Gastroesophageal sphincter (tissue), 4 donors: Measurements from ENCODE around the gene IL1A. TPM values are rescaled to one million over a fixed set of nuclear protein-coding genes. Genes with fewer than 3 reads are reported as not detected.
A peak's percentile ranks its signal among the peaks of the same experiment; 100 is the strongest.

Experiments used
- ATAC-seq: fragments of 150-250 bp; one replicate; pipeline ENCODE4 v1.9.1; 2016; ENCODE audit warnings: mild to moderate bottlenecking, moderate library complexity
- H3K27ac ChIP-seq, 4 donors: fragments of 200-600 bp; sonication (generic) in 3 of 4; 1 replicate in 3 of 4; 2 replicates in 1 of 4; pipeline ENCODE4 v1.5.1; 2016 to 2019
- H3K27me3 ChIP-seq: fragments of 200-600 bp; sonication (generic); one replicate; pipeline ENCODE4 v1.5.1; 2019
- H3K36me3 ChIP-seq, 2 donors: fragments of 200-600 bp; sonication (generic); one replicate each; pipeline ENCODE4 v1.5.1; 2019; ENCODE audit warnings: control low read depth in 1 of 2
- H3K4me1 ChIP-seq, 3 donors: fragments of 200-600 bp; sonication (generic); 1 replicate in 2 of 3; 2 replicates in 1 of 3; pipeline ENCODE4 v1.5.1; 2016 to 2019; ENCODE audit warnings: control low read depth in 2 of 3
- H3K4me3 ChIP-seq, 2 donors: fragments of 200-600 bp; sonication (generic); one replicate each; pipeline ENCODE4 v1.5.1; 2019; ENCODE audit warnings: mild to moderate bottlenecking in 1 of 2, moderate library complexity in 1 of 2
- H3K9me3 ChIP-seq, 3 donors: fragments of 200-600 bp; sonication (generic); one replicate each; pipeline ENCODE4 v1.5.1; 2017 to 2019; ENCODE audit warnings: control low read depth in 2 of 3
- CTCF ChIP-seq, 4 experiments: fragments of 200-600 bp in 2 of 4; fragments of 450-650 bp in 2 of 4; sonication (generic) in 1 of 4; IDR thresholded peaks; one replicate each; pipeline ENCODE4 v1.5.1; 2017 to 2019; ENCODE audit warnings: antibody characterized with exemption in 4 of 4, mild to moderate bottlenecking in 2 of 4, moderate library complexity in 2 of 4
- EP300 ChIP-seq: sonication (generic); formaldehyde crosslinking; IDR thresholded peaks from one replicate; pipeline ENCODE4 v1.6.1; 2017; ENCODE audit warnings: antibody characterized with exemption, mild to moderate bottlenecking
- POLR2A ChIP-seq, 2 donors: fragments of 450-650 bp; IDR thresholded peaks; one replicate each; pipeline ENCODE4 v1.6.1; 2017; ENCODE audit warnings: antibody characterized with exemption in 2 of 2, mild to moderate bottlenecking in 2 of 2, moderate library complexity in 1 of 2
- POLR2AphosphoS5 ChIP-seq: sonication (generic); formaldehyde crosslinking; IDR thresholded peaks from one replicate; pipeline ENCODE4 v1.6.1; 2017; ENCODE audit warnings: antibody characterized with exemption
- WGBS, 2 donors: methylation state at CpG; one replicate each; pipeline ENCODE4 v1.1.5; 2018; ENCODE audit warnings: low coverage in 1 of 2; 5-methylcytosine and 5-hydroxymethylcytosine counted together
- total RNA-seq, 4 donors: library from RNA; depleted of rRNA; stranded (reverse); fragments of >200 nt; gene quantifications; one replicate each; pipeline ENCODE4 v1.1.0, GENCODE V29; 2016

Gene IL1A
- total RNA-seq, 4 donors from 2014 or later, result not detected

- H3K27ac ChIP-seq, result peak overlapping the region in 1 of 4 donors; percentile 50
- H3K4me3 ChIP-seq, result no peak overlapping the region
- ATAC-seq, result no peak
- WGBS, 2 donors, result 56 to 67% methylated on average over 1 to 4 of the region's 4 CpGs
- no peaks in the 10 kb centered on the region for H3K9me3 ChIP-seq
- peaks cover 0 to 47% (median 0%) of the 10 kb centered on the region in 3 donors for H3K4me1 ChIP-seq
- TF ChIP-seq EP300, result no peak
- TF ChIP-seq POLR2A (IDR thresholded peaks at IDR 0.05), result no peak
- no peak for TF ChIP-seq POLR2AphosphoS5
- TF ChIP-seq CTCF (IDR thresholded peaks at IDR 0.05), result no peak
- H3K27me3 ChIP-seq, result no peaks in the 10 kb centered on the region
- no peaks in the 10 kb centered on the region for H3K36me3 ChIP-seq
Measured at GRCh38 chr2:112752667-112753066, 31.6 kb downstream of the IL1A start.

- ATAC-seq, result no peak
- H3K27ac ChIP-seq, result peak overlapping the region in 1 of 4 donors; percentile 50
Measured at GRCh38 chr2:112751451-112752197, 32.7 kb downstream of the IL1A start.

GRCh38 chr2:112750560-112750843, 33.8 kb downstream of the IL1A start:
- H3K9me3 ChIP-seq, result no peaks in the 10 kb centered on the region
- peaks cover 0 to 30% (median 0%) of the 10 kb centered on the region in 3 donors for H3K4me1 ChIP-seq
- no peak overlapping the region for H3K27ac ChIP-seq
- no peaks in the 10 kb centered on the region for H3K27me3 ChIP-seq
- ATAC-seq, result no peak
- no peak overlapping the region for H3K4me3 ChIP-seq
- TF ChIP-seq CTCF (IDR thresholded peaks at IDR 0.05), result no peak
- TF ChIP-seq EP300, result no peak
- no peak for TF ChIP-seq POLR2A (IDR thresholded peaks at IDR 0.05)
- TF ChIP-seq POLR2AphosphoS5, result no peak
- no peaks in the 10 kb centered on the region for H3K36me3 ChIP-seq

More at GRCh38 chr2:112751451-112752197, 32.7 kb downstream of the IL1A start:
- Histone ChIP-seq H3K4me1 (peaks cover 0 to 39% (median 0%) of the 10 kb centered on the region in 3 donors), H3K27me3 (no peaks in the 10 kb centered on the region), H3K4me3 (no peak overlapping the region), H3K36me3 (no peaks in the 10 kb centered on the region), H3K9me3 (no peaks in the 10 kb centered on the region)
- TF ChIP-seq CTCF (IDR thresholded peaks at IDR 0.05) (no peak), POLR2A (IDR thresholded peaks at IDR 0.05) (no peak), EP300 (no peak), POLR2AphosphoS5 (no peak)

GRCh38 chr2:112749755-112750559, 34.3 kb downstream of the IL1A start:
- WGBS, 2 donors, result 0 to 47% methylated on average over 2 to 7 of the region's 9 CpGs
- Histone ChIP-seq H3K36me3 (no peaks in the 10 kb centered on the region), H3K9me3 (no peaks in the 10 kb centered on the region), H3K4me1 (peaks cover 0 to 30% (median 0%) of the 10 kb centered on the region in 3 donors), H3K27me3 (no peaks in the 10 kb centered on the region), H3K4me3 (no peak overlapping the region), H3K27ac (no peak overlapping the region)
- no peak for ATAC-seq
- peak; percentile 69 to 93 (median 85) for TF ChIP-seq CTCF (IDR thresholded peaks at IDR 0.05)
- no peak for TF ChIP-seq POLR2AphosphoS5

- Histone ChIP-seq H3K4me3 (no peak overlapping the region), H3K36me3 (no peaks in the 10 kb centered on the region), H3K27ac (no peak overlapping the region), H3K9me3 (no peaks in the 10 kb centered on the region), H3K27me3 (no peaks in the 10 kb centered on the region), H3K4me1 (no peaks in the 10 kb centered on the region)
- ATAC-seq, result no peak
- 94% methylated on average over 7 of the region's 7 CpGs; no CpG with 5 or more reads in 1 of the 2 donors for WGBS, 2 donors
- TF ChIP-seq POLR2A (IDR thresholded peaks at IDR 0.05) (no peak), CTCF (IDR thresholded peaks at IDR 0.05) (no peak), EP300 (no peak), POLR2AphosphoS5 (no peak)
Measured at GRCh38 chr2:112740527-112740926, 43.8 kb downstream of the IL1A start.
